ENCODE data around the gene ASB18. TPM values are rescaled to one million over a fixed set of nuclear protein-coding genes. Genes with fewer than 3 reads are reported as not detected.

Gene ASB18
- total and polyA plus RNA-seq, 2 experiments from 2014 or later = not detected

DNA sequence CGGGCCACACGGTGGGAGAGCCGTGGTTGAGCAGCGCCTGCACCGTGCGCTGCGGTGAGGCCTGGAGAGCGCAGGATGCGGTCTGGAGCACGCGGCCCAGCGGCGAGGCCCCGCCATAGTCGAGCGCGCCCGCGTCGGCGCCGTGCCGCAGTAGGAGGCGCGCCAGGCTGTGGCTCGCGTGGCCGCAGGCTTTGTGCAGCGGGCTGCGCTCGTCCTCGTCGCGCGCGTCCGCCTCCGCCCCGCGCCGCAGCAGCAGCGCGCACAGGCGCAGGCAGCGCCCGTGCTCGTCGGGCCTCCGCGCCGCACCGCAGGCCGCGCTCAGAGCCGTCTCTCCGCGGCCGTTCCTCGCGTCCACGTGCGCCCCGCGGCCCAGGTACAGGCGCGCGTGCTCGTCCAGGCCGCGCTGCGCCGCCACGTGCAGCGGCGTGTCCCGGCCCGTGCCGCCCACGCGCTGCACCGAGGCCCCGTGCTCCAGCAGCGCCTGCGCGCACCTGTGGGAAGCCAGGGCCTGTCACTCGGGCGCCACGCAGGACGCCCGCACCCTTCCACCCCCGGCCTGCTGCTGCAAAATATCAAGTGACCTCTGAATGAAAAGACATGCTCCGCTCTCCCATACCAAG lies 49.7 kb downstream of the ASB18 start:
- H3K4me1 ChIP-seq (ENCODE audit: insufficient read depth) = no peaks in the 10 kb centered on the region
- H3K4me3 Mint-ChIP-seq = no peak overlapping the region
- ATAC-seq = peak; percentile 48
- no peaks in the 10 kb centered on the region for H3K9me3 Mint-ChIP-seq
- peak overlapping the region; percentile 63; the same call in 1 of the 2 replicates for H2AFZ ChIP-seq
- no peak for TF ChIP-seq CREB1 (CRISPR knock-in tag; IDR thresholded peaks at IDR 0.05; ENCODE audit: low read depth)
- TF ChIP-seq POLR2AphosphoS5 (IDR thresholded peaks at IDR 0.05; ENCODE audit: low read depth) = no peak
- TF ChIP-seq JUNB (IDR thresholded peaks at IDR 0.05; ENCODE audit: unreplicated experiment) = no peak
- TF ChIP-seq, protein P1, sequence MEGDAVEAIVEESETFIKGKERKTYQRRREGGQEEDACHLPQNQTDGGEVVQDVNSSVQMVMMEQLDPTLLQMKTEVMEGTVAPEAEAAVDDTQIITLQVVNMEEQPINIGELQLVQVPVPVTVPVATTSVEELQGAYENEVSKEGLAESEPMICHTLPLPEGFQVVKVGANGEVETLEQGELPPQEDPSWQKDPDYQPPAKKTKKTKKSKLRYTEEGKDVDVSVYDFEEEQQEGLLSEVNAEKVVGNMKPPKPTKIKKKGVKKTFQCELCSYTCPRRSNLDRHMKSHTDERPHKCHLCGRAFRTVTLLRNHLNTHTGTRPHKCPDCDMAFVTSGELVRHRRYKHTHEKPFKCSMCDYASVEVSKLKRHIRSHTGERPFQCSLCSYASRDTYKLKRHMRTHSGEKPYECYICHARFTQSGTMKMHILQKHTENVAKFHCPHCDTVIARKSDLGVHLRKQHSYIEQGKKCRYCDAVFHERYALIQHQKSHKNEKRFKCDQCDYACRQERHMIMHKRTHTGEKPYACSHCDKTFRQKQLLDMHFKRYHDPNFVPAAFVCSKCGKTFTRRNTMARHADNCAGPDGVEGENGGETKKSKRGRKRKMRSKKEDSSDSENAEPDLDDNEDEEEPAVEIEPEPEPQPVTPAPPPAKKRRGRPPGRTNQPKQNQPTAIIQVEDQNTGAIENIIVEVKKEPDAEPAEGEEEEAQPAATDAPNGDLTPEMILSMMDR (conservative IDR thresholded peaks at IDR 0.05; ENCODE audit: low read depth in 2 of 2) = no peak
- no peak for TF ChIP-seq NANOG (IDR thresholded peaks at IDR 0.05; ENCODE audit: borderline replicate concordance)
- TF ChIP-seq ETS1 (IDR thresholded peaks at IDR 0.05) = no peak
- TF ChIP-seq STAT1 (IDR thresholded peaks at IDR 0.05; ENCODE audit: unreplicated experiment) = no peak
- TF ChIP-seq EZH2 (IDR thresholded peaks at IDR 0.05; ENCODE audit: low read depth, unreplicated experiment) = no peak
- no peak for TF ChIP-seq EZH2phosphoT487 (IDR thresholded peaks at IDR 0.05; ENCODE audit: unreplicated experiment)
- no peak for TF ChIP-seq ZNF462 (CRISPR knock-in tag; IDR thresholded peaks at IDR 0.05)
- TF ChIP-seq ZNF331 (CRISPR knock-in tag; IDR thresholded peaks at IDR 0.05; ENCODE audit: low read depth) = no peak
- no peak for TF ChIP-seq ZNF114 (CRISPR knock-in tag; IDR thresholded peaks at IDR 0.05)
- TF ChIP-seq REST (IDR thresholded peaks at IDR 0.05; ENCODE audit: unreplicated experiment) = no peak
- H3K27me3 Mint-ChIP-seq (ENCODE audit: insufficient read depth, low read depth, poor library complexity) = peaks cover 19% of the 10 kb centered on the region
- H3K36me3 ChIP-seq (ENCODE audit: insufficient read depth) = no peaks in the 10 kb centered on the region
- H3K9me2 ChIP-seq (ENCODE audit: insufficient read depth) = no peaks in the 10 kb centered on the region
- DNase-seq (ENCODE audit: low spot score) = no peak
- no peak overlapping the region for H3K4me2 ChIP-seq
- no peaks in the 10 kb centered on the region for H3K27me3 ChIP-seq (ENCODE audit: insufficient read depth)
- H3F3A ChIP-seq (replicated peaks; ENCODE audit: low read depth) = no peaks in the 10 kb centered on the region
- no peak overlapping the region for H3K4me3 ChIP-seq
- no peak overlapping the region for H3K27ac Mint-ChIP-seq
- peaks cover 13% of the 10 kb centered on the region for H3K4me1 Mint-ChIP-seq
- no peak overlapping the region for H3K27ac ChIP-seq (ENCODE audit: low read depth)
- no peaks in the 10 kb centered on the region; the same call in 2 of the 3 replicates for H3K36me3 Mint-ChIP-seq (ENCODE audit: low read depth)
- H4K20me1 ChIP-seq (replicated peaks; ENCODE audit: insufficient read depth) = no peaks in the 10 kb centered on the region
- no peaks in the 10 kb centered on the region for H3K79me2 ChIP-seq (replicated peaks; ENCODE audit: insufficient read depth)

Data from GM23338 (cell line).